Osteocyte (in vitro differentiated cells): ENCODE results near the gene TMEM106B. TPM values are rescaled to one million over a fixed set of nuclear protein-coding genes. Genes with fewer than 3 reads are reported as not detected.

Experiments used
- DNase-seq: peaks from one replicate; pipeline ENCODE4 v3.0.0; 2021; ENCODE audit warnings: mixed read lengths; ENCODE audit not compliant: unreplicated experiment; ENCODE audit errors: extremely low spot score
- H3K27ac Mint-ChIP-seq: one replicate; pipeline ENCODE4 v1.8.0; 2021; ENCODE audit warnings: mild to moderate bottlenecking, mixed read lengths; ENCODE audit not compliant: unreplicated experiment
- H3K27me3 Mint-ChIP-seq: one replicate; pipeline ENCODE4 v1.8.0; 2021; ENCODE audit warnings: mixed read lengths; ENCODE audit not compliant: unreplicated experiment
- H3K36me3 Mint-ChIP-seq: one replicate; pipeline ENCODE4 v1.8.0; 2021; ENCODE audit warnings: mixed read lengths; ENCODE audit not compliant: unreplicated experiment
- H3K4me1 Mint-ChIP-seq: one replicate; pipeline ENCODE4 v1.8.0; 2021; ENCODE audit warnings: mixed read lengths; ENCODE audit not compliant: unreplicated experiment
- H3K4me3 Mint-ChIP-seq: one replicate; pipeline ENCODE4 v1.8.0; 2021; ENCODE audit warnings: mild to moderate bottlenecking, moderate library complexity, mixed read lengths; ENCODE audit not compliant: unreplicated experiment
- H3K9me3 Mint-ChIP-seq: one replicate; pipeline ENCODE4 v1.8.0; 2021; ENCODE audit warnings: mixed read lengths; ENCODE audit not compliant: unreplicated experiment
- CTCF ChIP-seq: fragments of 200-600 bp; sonication (generic); IDR thresholded peaks from 2 replicates; pipeline ENCODE4 v1.5.0; 2021; ENCODE audit warnings: antibody characterized with exemption, mild to moderate bottlenecking, moderate library complexity
- total RNA-seq: library from RNA; stranded (reverse); gene quantifications from 2 replicates; pipeline ENCODE4 v1.2.1, GENCODE V29; 2021

The TMEM106B gene
- total RNA-seq, 1 donor from 2014 or later, result 61.7 TPM

DNA sequence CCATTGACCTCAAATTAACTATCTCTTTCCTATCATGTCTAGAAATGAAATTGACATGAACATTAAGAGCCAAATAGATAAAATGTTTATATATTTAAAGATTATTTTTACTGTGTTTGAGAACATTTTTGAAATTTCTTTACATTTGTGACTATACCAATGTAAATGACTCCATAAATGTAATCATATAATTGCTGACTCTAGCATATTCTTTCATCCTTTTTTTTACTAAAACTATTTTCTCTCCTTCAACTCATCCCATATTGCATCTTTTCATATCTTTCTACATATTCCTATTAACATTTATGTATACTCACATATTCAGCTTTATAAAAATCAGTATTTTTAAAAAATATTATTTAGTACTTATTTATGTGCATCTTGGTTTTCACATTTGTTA is 16.9 kb downstream of the TMEM106B start:
- TF ChIP-seq CTCF, result no peak
- Mint-ChIP-seq H3K36me3 (peaks cover 45% of the 10 kb centered on the region), H3K9me3 (no peaks in the 10 kb centered on the region), H3K27me3 (no peaks in the 10 kb centered on the region), H3K4me3 (no peak overlapping the region), H3K4me1 (no peaks in the 10 kb centered on the region), H3K27ac (no peak overlapping the region)
- DNase-seq, result no peak

- no peak overlapping the region for H3K27ac Mint-ChIP-seq
- no peaks in the 10 kb centered on the region for H3K27me3 Mint-ChIP-seq
- no peaks in the 10 kb centered on the region for H3K9me3 Mint-ChIP-seq
- no peaks in the 10 kb centered on the region for H3K4me1 Mint-ChIP-seq
- H3K4me3 Mint-ChIP-seq, result no peak overlapping the region
- DNase-seq, result no peak
- no peak for TF ChIP-seq CTCF
- H3K36me3 Mint-ChIP-seq, result peaks cover 52% of the 10 kb centered on the region
These were observed 18.0 kb downstream of the TMEM106B start for GRCh38 chr7:12229046-12229445.

GRCh38 chr7:12231097-12231496 is 20.0 kb downstream of the TMEM106B start:
- Mint-ChIP-seq H3K4me3 (no peak overlapping the region), H3K4me1 (no peaks in the 10 kb centered on the region), H3K27ac (no peak overlapping the region), H3K9me3 (no peaks in the 10 kb centered on the region), H3K36me3 (peaks cover 35% of the 10 kb centered on the region), H3K27me3 (no peaks in the 10 kb centered on the region)
- no peak for DNase-seq
- TF ChIP-seq CTCF, result no peak

- no peak for TF ChIP-seq CTCF
- Mint-ChIP-seq H3K27me3 (no peaks in the 10 kb centered on the region), H3K4me3 (no peak overlapping the region), H3K4me1 (no peaks in the 10 kb centered on the region), H3K27ac (no peak overlapping the region), H3K9me3 (peaks cover 9% of the 10 kb centered on the region), H3K36me3 (peaks cover 41% of the 10 kb centered on the region)
- no peak for DNase-seq
These were observed 22.1 kb downstream of the TMEM106B start for GRCh38 chr7:12233175-12233574.

- H3K27me3 Mint-ChIP-seq, result no peaks in the 10 kb centered on the region
- no peak for TF ChIP-seq CTCF
- no peaks in the 10 kb centered on the region for H3K4me1 Mint-ChIP-seq
- no peak for DNase-seq
- peaks cover 17% of the 10 kb centered on the region for H3K9me3 Mint-ChIP-seq
- peaks cover 51% of the 10 kb centered on the region for H3K36me3 Mint-ChIP-seq
- H3K4me3 Mint-ChIP-seq, result no peak overlapping the region
- no peak overlapping the region for H3K27ac Mint-ChIP-seq
These were observed 23.3 kb downstream of the TMEM106B start for GRCh38 chr7:12234334-12234865.
